Ovary (tissue), 3 donors: ENCODE data around the gene PIGO.

Experiments
- EP300 ChIP-seq: sonication (generic); formaldehyde crosslinking; IDR thresholded peaks from one replicate; pipeline ENCODE4 v1.6.1; 2017; ENCODE audit warnings: antibody characterized with exemption
- POLR2A ChIP-seq: fragments of 450-650 bp; IDR thresholded peaks from one replicate; pipeline ENCODE4 v1.6.1; 2017; ENCODE audit warnings: antibody characterized with exemption, mild to moderate bottlenecking, moderate library complexity
- TF ChIP-seq, protein P1 (sequence below), 3 donors: fragments of 450-650 bp in 2 of 3; fragments of 200-600 bp in 1 of 3; IDR thresholded peaks; one replicate each; pipeline versions ENCODE4 v1.5.1 to v1.8.0; 2016 to 2022; ENCODE audit warnings: antibody characterized with exemption in 3 of 3, mild to moderate bottlenecking in 1 of 3
- donor health status: DM: no; HTN: no; CAD: no.

DNA sequence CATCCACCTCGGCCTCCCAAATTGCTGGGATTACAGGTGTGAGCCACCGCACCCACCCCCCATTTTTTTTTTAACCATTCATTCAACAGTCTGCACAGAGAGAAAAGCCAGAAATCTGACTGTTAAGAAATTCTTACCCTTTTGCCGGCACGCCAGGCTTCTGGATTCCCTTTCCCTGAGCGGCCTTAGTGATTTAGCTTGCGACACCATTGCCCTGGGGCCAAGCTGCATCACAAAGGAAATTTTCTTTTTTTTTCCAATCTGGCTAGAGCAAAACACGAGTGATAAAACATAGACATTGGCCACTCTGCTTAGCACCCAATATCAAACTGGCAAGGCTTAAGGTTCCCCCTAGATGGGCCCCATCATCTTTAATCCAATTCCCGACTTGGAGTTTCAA, 40.5 kb upstream of the PIGO start:
- TF ChIP-seq, protein P1, sequence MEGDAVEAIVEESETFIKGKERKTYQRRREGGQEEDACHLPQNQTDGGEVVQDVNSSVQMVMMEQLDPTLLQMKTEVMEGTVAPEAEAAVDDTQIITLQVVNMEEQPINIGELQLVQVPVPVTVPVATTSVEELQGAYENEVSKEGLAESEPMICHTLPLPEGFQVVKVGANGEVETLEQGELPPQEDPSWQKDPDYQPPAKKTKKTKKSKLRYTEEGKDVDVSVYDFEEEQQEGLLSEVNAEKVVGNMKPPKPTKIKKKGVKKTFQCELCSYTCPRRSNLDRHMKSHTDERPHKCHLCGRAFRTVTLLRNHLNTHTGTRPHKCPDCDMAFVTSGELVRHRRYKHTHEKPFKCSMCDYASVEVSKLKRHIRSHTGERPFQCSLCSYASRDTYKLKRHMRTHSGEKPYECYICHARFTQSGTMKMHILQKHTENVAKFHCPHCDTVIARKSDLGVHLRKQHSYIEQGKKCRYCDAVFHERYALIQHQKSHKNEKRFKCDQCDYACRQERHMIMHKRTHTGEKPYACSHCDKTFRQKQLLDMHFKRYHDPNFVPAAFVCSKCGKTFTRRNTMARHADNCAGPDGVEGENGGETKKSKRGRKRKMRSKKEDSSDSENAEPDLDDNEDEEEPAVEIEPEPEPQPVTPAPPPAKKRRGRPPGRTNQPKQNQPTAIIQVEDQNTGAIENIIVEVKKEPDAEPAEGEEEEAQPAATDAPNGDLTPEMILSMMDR (IDR thresholded peaks at IDR 0.05) = no peak
- TF ChIP-seq POLR2A (no peak), EP300 (no peak)
